Breast epithelium (tissue), 4 donors: Measurements from ENCODE around the gene CORO1C. TPM values are rescaled to one million over a fixed set of nuclear protein-coding genes. Genes with fewer than 3 reads are reported as not detected.
A peak's percentile ranks its signal among the peaks of the same experiment; 100 is the strongest.
"Not testable (repeated sequence)": the region's sequence is repeated elsewhere in the genome, so short reads cannot be mapped to it uniquely, and the experiment has no call there.

ENCODE experiments used
- DNase-seq, 2 donors: peaks; one replicate each; pipeline ENCODE4 v3.0.0-alpha.2; 2019; ENCODE audit warnings: low spot score in 2 of 2
- H3K27ac ChIP-seq, 2 donors: fragments of 200-600 bp; sonication (generic) in 1 of 2; one replicate each; pipeline ENCODE4 v1.5.1; 2016 to 2019; ENCODE audit warnings: mild to moderate bottlenecking in 1 of 2
- H3K27me3 ChIP-seq, 2 donors: fragments of 200-600 bp; sonication (generic) in 1 of 2; one replicate each; pipeline versions ENCODE4 v1.5.1 to v1.6.0; 2017 to 2019; ENCODE audit warnings: control low read depth in 1 of 2, mild to moderate bottlenecking in 1 of 2
- H3K36me3 ChIP-seq: fragments of 200-600 bp; one replicate; pipeline ENCODE4 v1.5.1; 2019
- H3K4me1 ChIP-seq, 2 donors: fragments of 200-600 bp; sonication (generic); one replicate each; pipeline ENCODE4 v1.5.1; 2016 to 2019; ENCODE audit warnings: control low read depth in 1 of 2
- H3K4me3 ChIP-seq, 3 donors: fragments of 200-600 bp; sonication (generic); 1 replicate in 2 of 3; 2 replicates in 1 of 3; pipeline ENCODE4 v1.5.1; 2016 to 2019; ENCODE audit warnings: mild to moderate bottlenecking in 3 of 3, moderate library complexity in 2 of 3
- H3K9me3 ChIP-seq, 2 donors: fragments of 200-600 bp; sonication (generic) in 1 of 2; one replicate each; pipeline ENCODE4 v1.5.1; 2016 to 2019; ENCODE audit warnings: control low read depth in 1 of 2
- POLR2A ChIP-seq: fragments of 450-650 bp; IDR thresholded peaks from one replicate; pipeline ENCODE4 v1.6.1; 2016; ENCODE audit warnings: antibody characterized with exemption, mild to moderate bottlenecking, moderate library complexity
- POLR2AphosphoS5 ChIP-seq, 3 donors: sonication (generic); formaldehyde crosslinking; IDR thresholded peaks; one replicate each; pipeline ENCODE4 v1.6.1; 2017; ENCODE audit warnings: antibody characterized with exemption in 3 of 3
- intact Hi-C: fragments of 100-400 bp; cut with DNase I; formaldehyde crosslinking; loops from one replicate; pipeline ENCODE4 v1.15.1; 2023; ENCODE audit warnings: low total_unique reads
- total RNA-seq, 3 donors: library from RNA; depleted of rRNA; stranded (reverse); fragments of >200 nt; gene quantifications; one replicate each; pipeline ENCODE4 v1.1.0, GENCODE V29; 2016
- TF ChIP-seq, protein P1 (sequence below), 3 donors: fragments of 450-650 bp; IDR thresholded peaks; one replicate each; pipeline ENCODE4 v1.5.1; 2016 to 2017; ENCODE audit warnings: antibody characterized with exemption in 3 of 3, mild to moderate bottlenecking in 3 of 3, moderate library complexity in 3 of 3

The CORO1C gene
- total RNA-seq, 3 donors from 2014 or later = 121 to 155 (median 149) TPM

DNA sequence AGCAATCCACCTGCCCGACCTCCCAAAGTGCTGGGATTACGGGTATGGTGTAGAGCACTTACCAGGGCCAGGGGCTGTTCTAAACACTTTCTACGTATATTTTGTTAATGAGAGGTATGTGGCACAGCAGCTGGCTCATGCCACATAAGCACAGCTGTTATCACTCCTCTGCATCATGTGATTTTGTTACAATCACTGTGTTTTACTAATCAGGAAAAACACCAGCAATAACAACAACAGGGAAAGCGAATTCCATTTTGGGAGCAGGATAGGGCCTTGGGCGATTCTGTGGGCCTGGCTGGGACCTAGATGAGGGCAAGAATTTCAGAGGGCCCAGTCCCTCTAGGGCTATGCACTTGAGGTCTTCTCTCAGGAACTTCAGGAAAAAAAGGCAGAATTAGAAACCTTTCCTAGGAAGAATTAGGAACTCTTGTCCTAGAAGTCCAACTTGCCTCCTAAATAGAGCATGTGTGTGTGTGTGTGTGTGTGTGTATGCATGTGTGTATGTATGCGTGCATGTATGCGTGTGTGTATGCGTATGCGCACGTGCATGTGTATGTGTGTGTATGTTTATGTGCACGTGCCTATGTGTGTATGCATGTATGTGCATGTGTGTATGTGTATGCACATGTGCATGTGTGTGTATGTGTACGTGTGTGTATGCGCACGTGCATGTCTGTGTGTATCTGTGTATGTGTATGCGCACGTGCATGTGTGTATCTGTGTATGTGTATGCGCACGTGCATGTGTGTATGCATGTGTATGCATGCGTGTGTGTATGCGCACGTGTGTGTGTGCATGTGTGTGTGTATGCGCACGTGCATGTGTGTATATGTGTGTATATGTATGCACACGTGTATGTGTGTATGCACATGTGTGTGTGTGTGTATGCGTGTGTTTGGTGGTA, 41.8 kb upstream of the CORO1C start:
- TF ChIP-seq POLR2AphosphoS5 (IDR thresholded peaks at IDR 0.05) = no peak
- TF ChIP-seq, protein P1, sequence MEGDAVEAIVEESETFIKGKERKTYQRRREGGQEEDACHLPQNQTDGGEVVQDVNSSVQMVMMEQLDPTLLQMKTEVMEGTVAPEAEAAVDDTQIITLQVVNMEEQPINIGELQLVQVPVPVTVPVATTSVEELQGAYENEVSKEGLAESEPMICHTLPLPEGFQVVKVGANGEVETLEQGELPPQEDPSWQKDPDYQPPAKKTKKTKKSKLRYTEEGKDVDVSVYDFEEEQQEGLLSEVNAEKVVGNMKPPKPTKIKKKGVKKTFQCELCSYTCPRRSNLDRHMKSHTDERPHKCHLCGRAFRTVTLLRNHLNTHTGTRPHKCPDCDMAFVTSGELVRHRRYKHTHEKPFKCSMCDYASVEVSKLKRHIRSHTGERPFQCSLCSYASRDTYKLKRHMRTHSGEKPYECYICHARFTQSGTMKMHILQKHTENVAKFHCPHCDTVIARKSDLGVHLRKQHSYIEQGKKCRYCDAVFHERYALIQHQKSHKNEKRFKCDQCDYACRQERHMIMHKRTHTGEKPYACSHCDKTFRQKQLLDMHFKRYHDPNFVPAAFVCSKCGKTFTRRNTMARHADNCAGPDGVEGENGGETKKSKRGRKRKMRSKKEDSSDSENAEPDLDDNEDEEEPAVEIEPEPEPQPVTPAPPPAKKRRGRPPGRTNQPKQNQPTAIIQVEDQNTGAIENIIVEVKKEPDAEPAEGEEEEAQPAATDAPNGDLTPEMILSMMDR (IDR thresholded peaks at IDR 0.05) = no peak
- no peak for TF ChIP-seq POLR2A
- Histone ChIP-seq H3K9me3 (no peaks in the 10 kb centered on the region), H3K4me3 (no peak overlapping the region), H3K36me3 (no peaks in the 10 kb centered on the region), H3K4me1 (peaks cover 0 to 15% of the 10 kb centered on the region in 2 donors), H3K27ac (peak overlapping the region; percentile 81 to 83), H3K27me3 (no peaks in the 10 kb centered on the region)
- intact Hi-C loops = no loop called here
- DNase-seq = no peak

DNA sequence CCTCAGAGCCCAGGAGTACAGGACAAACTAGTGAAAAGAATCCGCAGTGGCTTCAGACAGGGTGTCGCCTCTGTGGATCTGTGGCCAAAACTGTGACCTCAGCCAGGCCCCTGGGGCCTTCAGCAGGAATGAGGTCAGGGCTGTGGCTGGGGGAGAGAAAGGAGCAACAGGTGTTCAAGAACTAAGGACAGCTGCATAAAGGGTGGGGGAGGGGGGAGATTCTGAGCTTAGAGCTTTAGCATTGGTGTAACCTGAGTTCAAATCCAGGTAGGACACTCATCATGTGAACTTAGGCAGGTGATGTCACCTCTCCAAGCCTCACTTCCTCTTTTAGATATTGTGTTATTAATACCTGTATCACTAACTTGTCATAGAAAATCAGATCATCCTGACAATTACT, 40.9 kb upstream of the CORO1C start:
- TF ChIP-seq POLR2AphosphoS5 (IDR thresholded peaks at IDR 0.05) (no peak), POLR2A (no peak)
- TF ChIP-seq, protein P1 (IDR thresholded peaks at IDR 0.05) = no peak
- Histone ChIP-seq H3K27ac (peak overlapping the region; percentile 81 to 83), H3K4me3 (no peak overlapping the region), H3K9me3 (no peaks in the 10 kb centered on the region), H3K27me3 (no peaks in the 10 kb centered on the region), H3K36me3 (no peaks in the 10 kb centered on the region), H3K4me1 (peaks cover 0 to 15% of the 10 kb centered on the region in 2 donors)
- intact Hi-C loops = no loop called here
- DNase-seq = peak in 1 of 2 donors; percentile 44

DNA sequence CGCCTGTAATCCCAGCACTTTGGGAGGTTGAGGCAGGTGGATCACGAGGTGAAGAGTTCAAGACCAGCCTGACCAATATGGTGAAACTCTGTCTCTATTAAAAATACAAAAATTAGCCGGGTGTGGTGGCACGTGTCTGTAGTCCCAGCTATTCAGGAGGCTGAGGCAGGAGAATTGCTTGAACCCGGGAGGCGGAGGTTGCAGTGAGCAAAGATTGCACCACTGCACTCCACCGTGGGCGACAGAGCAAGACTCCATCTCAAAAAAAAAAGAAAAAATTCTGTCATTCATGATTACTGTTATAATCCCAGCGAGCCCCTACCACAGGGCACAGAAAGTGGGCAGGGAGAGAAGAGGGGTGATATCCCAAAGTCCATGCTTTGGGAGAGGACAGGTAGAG, 40.5 kb upstream of the CORO1C start:
- H3K4me3 ChIP-seq, H3K9me3 ChIP-seq, DNase-seq, H3K27me3 ChIP-seq, H3K36me3 ChIP-seq, intact Hi-C loops: not testable (repeated sequence)
- Histone ChIP-seq H3K4me1 (peaks cover 0 to 15% of the 10 kb centered on the region in 2 donors), H3K27ac (peak overlapping the region in 1 of 2 donors; percentile 83)

- no peak overlapping the region for H3K4me3 ChIP-seq
- no peak for DNase-seq
- H3K4me1 ChIP-seq = peaks cover 0 to 15% of the 10 kb centered on the region in 2 donors
- no peaks in the 10 kb centered on the region for H3K9me3 ChIP-seq
- no peaks in the 10 kb centered on the region for H3K36me3 ChIP-seq
- intact Hi-C loops = no loop called here
- H3K27me3 ChIP-seq = no peaks in the 10 kb centered on the region
- H3K27ac ChIP-seq = no peak overlapping the region
- TF ChIP-seq, protein P1 (IDR thresholded peaks at IDR 0.05) = no peak
- TF ChIP-seq POLR2AphosphoS5 (IDR thresholded peaks at IDR 0.05) (no peak), POLR2A (no peak)
Measured at GRCh38 chr12:108770963-108771362, 39.6 kb upstream of the CORO1C start.

GRCh38 chr12:108770269-108770829, 39.0 kb upstream of the CORO1C start:
- TF ChIP-seq, protein P1 (IDR thresholded peaks at IDR 0.05) = no peak
- TF ChIP-seq POLR2A (no peak), POLR2AphosphoS5 (IDR thresholded peaks at IDR 0.05) (no peak)
- Histone ChIP-seq H3K4me3 (no peak overlapping the region), H3K27me3 (no peaks in the 10 kb centered on the region), H3K36me3 (no peaks in the 10 kb centered on the region), H3K4me1 (peaks cover 0 to 15% of the 10 kb centered on the region in 2 donors), H3K9me3 (no peaks in the 10 kb centered on the region), H3K27ac (no peak overlapping the region)
- DNase-seq = no peak
- intact Hi-C loops = no loop called here
